Measurements from ENCODE around the gene HIGD1A.

- TF ChIP-seq POLR2A (IDR thresholded peaks at IDR 0.05) (no peak), CTCF (IDR thresholded peaks at IDR 0.05) (no peak)
Measured at GRCh38 chr3:42804831-42805132, 492 bp upstream of the HIGD1A start.

Data from esophagus squamous epithelium (tissue), 4 donors.